Ovary (tissue), 3 donors: ENCODE data around the gene WDR76.

ENCODE experiments used
- EP300 ChIP-seq: sonication (generic); formaldehyde crosslinking; IDR thresholded peaks from one replicate; pipeline ENCODE4 v1.6.1; 2017; ENCODE audit warnings: antibody characterized with exemption
- POLR2A ChIP-seq: fragments of 450-650 bp; IDR thresholded peaks from one replicate; pipeline ENCODE4 v1.6.1; 2017; ENCODE audit warnings: antibody characterized with exemption, mild to moderate bottlenecking, moderate library complexity
- TF ChIP-seq, protein P1 (sequence below), 3 donors: fragments of 450-650 bp in 2 of 3; fragments of 200-600 bp in 1 of 3; IDR thresholded peaks; one replicate each; pipeline versions ENCODE4 v1.5.1 to v1.8.0; 2016 to 2022; ENCODE audit warnings: antibody characterized with exemption in 3 of 3, mild to moderate bottlenecking in 1 of 3
- donor health status: DM: no; HTN: no; CAD: no.

DNA sequence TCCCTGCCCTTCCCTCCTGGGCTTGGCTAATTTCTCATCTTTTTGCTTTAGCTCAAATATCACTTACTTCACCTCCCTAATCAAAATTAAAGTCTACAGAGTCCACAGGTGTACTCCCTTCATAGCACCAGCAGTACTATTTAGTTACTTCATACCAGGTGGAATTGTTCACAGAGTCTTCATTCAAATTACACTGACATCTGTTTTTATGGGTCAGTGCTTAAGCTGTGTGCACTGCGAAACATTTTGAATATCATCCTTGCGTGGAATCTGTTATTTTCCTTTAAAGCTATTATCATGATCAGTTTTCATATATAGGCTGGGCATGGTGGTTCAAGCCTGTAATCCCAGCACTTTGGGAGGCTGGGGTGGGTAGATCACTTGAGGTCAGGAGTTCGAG lies 37.4 kb upstream of the WDR76 start:
- TF ChIP-seq, protein P1, sequence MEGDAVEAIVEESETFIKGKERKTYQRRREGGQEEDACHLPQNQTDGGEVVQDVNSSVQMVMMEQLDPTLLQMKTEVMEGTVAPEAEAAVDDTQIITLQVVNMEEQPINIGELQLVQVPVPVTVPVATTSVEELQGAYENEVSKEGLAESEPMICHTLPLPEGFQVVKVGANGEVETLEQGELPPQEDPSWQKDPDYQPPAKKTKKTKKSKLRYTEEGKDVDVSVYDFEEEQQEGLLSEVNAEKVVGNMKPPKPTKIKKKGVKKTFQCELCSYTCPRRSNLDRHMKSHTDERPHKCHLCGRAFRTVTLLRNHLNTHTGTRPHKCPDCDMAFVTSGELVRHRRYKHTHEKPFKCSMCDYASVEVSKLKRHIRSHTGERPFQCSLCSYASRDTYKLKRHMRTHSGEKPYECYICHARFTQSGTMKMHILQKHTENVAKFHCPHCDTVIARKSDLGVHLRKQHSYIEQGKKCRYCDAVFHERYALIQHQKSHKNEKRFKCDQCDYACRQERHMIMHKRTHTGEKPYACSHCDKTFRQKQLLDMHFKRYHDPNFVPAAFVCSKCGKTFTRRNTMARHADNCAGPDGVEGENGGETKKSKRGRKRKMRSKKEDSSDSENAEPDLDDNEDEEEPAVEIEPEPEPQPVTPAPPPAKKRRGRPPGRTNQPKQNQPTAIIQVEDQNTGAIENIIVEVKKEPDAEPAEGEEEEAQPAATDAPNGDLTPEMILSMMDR (IDR thresholded peaks at IDR 0.05), result no peak
- TF ChIP-seq POLR2A (no peak), EP300 (no peak)
